Activated naive CD8-positive, alpha-beta T cell treated with anti-CD3 and anti-CD28 coated beads, Interleukin-2, amount 50 U/mL, for 16 hours (primary cell): ENCODE data around the gene PAX3.

Source experiments
- DNase-seq: peaks from one replicate; pipeline ENCODE4 v3.0.0-alpha.2; 2020; ENCODE audit warnings: low read depth, low spot score

Gene PAX3

DNA sequence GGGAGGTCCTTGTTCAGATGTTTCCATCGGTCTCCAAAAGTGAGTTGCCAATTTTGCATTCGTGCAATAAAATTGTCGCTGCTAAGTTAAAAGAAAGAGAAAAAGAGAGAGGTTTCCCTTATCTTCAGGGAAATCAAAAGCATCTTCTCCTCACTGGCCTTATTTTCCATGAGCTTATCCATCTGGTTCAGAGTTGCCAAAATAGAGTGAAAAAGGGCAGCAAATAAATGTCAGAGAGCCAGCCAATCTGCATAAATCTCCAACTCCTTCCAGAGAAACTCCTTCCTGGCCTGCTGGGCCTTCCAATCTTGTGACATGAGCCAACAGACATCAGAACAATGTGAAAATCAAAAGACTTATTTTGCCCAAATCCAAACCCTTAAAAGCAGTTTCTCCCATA is 28.4 kb downstream of the PAX3 start:
- no peak for DNase-seq

GRCh38 chr2:222269132-222269531 is 29.7 kb downstream of the PAX3 start:
- DNase-seq: no peak

- no peak for DNase-seq
Measured at GRCh38 chr2:222268311-222268990, 30.3 kb downstream of the PAX3 start.

DNA sequence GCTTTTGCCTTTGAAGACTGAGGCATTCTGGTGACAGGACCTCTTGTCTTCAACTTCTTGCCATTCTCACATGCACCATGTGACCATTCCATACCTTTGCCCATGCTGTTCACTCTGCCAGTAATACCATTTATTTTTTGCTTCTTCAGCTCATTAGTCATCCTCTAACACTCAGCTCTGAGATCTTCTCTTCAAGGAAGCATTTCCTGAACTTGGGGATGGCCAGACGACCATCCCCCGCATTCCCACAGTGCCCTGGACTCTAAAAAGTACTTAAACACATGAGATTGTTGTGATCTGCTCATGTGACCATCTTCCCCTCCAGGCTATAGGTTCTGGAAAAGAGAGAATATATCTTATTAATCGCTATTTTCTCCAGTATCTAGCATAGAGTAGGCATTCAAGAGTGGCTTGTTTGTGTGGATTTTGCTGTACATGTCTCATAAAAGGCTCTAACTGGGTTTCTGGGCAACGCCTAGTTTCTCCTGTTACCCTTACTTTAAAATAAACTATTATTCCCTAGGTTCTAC is 33.9 kb downstream of the PAX3 start:
- no peak for DNase-seq

DNA sequence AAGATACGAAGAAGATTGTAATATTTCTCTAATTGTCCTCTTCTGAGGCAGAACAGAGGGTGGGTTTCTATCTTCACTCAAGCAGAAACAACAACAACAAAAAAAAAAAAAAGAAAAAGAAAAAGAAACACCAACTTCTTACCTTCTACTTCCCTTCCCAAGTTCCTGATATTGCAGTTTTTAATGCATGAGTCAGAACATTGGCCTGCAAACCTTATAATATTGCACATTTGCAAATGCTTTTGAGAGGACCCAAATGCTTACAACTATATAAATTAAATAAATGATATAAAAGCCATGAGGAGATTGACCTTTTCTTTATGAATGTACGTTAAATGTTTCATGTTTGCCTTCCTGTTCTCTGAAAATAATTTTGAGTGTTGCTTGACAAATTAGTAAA is 37.3 kb downstream of the PAX3 start:
- DNase-seq: no peak

DNA sequence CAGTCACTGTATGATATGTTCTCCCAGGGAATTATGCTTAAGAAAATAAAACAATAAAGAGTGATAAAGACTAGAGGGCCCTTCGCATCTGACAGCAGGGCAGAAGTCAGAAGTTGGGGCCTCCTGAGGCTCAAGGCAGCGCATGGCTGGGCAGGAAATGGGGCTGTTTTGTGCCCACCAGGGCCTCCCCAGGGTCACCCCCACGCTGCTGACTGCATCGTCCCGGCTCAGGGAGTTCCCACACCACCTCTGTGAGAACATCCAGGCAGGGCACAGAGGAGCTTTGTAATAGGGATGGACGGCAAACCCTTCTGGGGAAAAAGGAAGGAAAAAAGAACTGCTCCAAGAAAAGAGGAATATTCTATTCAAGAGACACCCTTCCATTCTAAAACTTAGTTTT is 41.2 kb downstream of the PAX3 start:
- DNase-seq: no peak

- no peak for DNase-seq
Measured at GRCh38 chr2:222256250-222256649, 42.5 kb downstream of the PAX3 start.

GRCh38 chr2:222255090-222255489 is 43.7 kb downstream of the PAX3 start:
- no peak for DNase-seq

DNA sequence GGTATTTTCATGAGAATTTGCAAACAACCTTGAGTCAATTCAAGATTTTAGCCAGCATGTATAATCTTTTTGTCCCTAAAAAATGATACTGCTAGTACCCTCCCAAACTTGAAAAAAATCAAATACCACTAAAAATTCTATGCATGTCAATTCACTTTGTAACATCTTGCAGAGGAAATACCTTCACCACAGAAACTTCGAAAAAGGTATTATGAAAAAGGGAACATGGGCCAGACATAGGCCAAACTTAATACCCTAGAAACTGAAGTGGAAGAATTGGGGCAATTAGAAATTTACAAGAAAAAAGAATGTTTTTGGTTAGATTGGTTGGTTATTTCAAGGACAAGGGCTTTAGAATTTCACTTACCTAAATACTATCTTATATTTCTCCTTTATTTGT is 48.5 kb downstream of the PAX3 start:
- DNase-seq: no peak

- no peak for DNase-seq
Measured at GRCh38 chr2:222249444-222249843, 49.4 kb downstream of the PAX3 start.

DNA sequence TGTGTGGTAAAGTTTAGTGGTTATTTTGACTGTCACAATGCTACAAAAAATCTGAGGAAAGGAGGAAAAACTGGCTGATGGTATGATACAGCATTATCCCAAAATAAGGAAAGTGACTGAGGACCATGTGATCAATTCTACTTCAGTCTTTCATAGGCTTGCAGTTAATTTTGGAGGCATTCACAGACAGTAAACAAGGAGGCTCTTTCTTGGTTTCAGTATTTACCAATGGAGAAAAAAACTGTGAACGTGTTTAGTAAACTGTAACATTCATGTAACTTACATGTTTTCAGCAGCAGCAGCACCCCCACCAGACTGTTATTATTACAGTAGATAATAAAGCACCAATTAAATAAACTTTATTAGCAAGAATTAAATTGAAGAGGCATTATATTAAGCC is 50.0 kb downstream of the PAX3 start:
- DNase-seq: no peak

DNA sequence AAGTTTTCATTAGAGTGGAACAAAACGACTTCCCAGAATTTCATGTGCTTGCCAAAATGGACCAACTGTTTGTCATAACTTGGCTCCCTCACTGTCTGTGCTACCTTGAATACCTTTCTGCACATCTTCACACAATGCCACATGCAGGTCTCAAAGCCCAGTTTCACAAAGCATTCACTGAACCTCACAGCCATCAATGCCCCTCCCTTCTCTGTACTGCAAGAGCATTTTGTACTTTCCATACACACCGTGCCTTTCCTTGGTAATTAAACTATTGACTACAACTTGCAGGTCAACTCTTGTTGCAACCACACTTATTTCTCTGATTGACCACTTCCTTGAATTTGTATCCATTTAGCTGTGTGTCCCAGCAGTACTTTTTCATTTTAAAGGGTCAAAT is 50.5 kb downstream of the PAX3 start:
- DNase-seq: no peak

DNA sequence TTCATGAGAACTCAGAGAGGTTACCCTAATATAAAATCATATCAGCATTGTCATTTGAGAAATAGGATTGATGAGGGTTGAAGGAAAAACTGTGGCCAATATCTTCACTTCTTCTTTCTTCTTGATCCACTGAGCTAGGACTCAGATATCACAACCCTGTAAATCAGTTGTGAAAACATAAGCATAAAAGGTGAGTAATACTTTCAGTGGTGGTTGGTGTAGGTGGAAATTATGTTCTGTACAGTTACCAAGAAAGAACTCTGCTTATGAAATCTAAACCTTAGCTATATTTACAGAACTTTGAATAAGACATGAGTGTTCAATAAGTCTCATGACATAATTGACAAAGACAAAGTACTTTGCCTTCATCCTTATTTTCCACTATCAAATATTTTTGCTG is 56.3 kb downstream of the PAX3 start:
- DNase-seq: no peak

DNA sequence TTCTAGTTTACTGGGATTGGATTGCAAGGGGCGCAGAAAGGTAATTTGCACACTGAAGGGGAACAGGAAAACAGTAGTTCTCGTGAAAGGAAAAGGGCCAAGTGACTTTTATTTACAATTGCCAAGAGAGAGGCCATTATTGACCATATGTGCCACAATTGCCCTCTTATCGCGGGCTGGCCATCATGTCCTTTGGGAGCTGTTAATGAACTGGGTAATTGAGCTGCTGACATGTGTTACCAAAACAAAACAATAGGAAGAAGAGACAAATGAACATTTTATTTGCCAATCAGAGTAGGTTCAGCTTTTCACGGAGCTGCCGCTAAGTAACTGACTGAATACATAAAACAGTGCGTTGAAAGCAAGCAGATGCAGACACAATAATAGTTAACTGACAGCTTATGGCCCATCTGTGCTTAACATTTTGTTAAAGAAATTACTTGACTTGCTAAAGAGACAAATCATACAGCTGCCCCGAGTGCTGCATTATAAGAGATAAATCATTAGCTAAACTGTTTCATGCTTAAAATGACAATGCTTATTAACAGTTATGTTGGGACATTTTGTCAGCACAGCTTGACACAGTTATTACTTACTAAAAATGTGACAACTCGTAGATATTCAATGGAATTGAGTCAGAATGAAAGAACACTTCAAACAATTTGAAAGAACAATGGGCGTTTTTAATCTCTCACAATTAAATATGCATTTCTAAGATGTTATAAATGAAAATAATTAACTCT is 57.5 kb downstream of the PAX3 start:
- DNase-seq: no peak

DNA sequence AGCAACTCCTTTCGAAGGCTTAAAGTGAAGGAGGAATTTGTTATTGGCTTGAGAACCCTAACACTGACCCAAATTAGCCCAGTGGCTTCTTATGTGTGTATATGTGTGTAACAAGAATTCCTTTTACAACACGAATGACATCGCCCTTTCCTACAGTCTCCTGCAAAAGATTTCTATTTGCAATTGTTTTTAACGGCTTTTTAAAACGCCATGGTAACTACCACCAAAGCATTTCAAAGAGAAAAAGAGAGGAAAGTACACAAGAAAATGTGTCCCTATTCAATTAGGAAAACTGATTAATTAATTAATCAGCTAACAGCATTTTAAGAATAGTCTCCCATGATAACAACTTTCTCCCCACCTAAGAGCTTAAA is 58.1 kb downstream of the PAX3 start:
- DNase-seq: no peak

- no peak for DNase-seq
Measured at GRCh38 chr2:222239945-222240675, 58.7 kb downstream of the PAX3 start.

DNA sequence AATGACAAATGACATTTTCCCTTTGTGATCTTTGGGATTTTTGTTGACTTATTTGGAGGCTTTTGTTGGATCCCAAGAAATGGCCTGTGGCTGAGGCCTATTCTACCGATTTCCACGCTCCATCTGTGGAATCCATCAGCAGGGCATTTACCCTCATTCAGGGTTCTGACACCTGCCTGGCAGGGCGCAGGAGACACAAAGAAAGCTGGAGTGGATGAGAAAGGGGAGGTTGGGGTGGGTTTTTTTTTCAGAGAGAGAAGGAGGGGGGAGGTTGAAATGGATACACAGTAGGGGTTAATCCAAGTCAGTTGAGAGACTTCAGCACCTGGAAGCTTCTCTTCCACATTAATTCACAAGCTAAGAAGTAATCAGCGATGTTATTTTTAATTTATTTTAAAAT is 59.7 kb downstream of the PAX3 start:
- no peak for DNase-seq

GRCh38 chr2:222238072-222238471 is 60.7 kb downstream of the PAX3 start:
- no peak for DNase-seq

DNA sequence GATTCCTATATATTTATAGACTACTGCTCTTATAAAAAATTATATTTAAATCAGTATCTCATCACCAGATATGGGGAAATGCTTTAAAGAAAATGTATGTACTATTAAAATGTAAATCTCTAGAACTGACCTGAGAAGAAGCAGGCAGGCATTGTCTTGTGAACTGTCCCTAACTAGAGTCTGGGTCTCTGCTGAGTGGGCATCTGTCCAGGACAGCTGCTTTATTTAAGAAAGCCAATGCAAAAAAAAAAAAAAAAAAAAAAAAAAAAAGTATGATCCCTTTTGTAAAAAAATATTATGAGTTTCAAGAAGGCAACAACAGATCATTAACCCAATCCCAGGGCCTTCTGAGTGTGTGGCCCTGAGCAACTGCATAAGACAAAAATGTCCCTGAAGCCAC is 66.0 kb downstream of the PAX3 start:
- no peak for DNase-seq

DNA sequence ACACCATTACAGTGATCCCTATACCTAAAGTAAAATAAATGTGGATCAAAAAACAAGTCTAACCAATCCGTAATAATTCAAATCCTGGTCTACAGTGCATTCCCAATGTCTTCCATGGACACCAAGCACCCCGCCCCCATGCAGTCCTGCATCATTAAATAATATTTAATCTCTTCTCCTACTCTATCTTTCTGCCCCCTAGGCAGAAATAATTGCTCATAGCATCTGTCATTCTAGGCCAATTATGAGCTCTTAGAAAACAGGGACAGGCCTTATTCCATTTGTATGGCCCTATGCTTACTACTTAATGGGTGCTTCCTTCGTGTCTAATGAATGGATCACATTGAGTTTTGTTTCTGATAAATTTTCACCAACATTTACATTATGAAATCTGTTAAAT is 66.4 kb downstream of the PAX3 start:
- no peak for DNase-seq

- DNase-seq: no peak
Measured at GRCh38 chr2:222228054-222228453, 70.7 kb downstream of the PAX3 start.

GRCh38 chr2:222218786-222219185 is 80.0 kb downstream of the PAX3 start:
- no peak for DNase-seq

DNA sequence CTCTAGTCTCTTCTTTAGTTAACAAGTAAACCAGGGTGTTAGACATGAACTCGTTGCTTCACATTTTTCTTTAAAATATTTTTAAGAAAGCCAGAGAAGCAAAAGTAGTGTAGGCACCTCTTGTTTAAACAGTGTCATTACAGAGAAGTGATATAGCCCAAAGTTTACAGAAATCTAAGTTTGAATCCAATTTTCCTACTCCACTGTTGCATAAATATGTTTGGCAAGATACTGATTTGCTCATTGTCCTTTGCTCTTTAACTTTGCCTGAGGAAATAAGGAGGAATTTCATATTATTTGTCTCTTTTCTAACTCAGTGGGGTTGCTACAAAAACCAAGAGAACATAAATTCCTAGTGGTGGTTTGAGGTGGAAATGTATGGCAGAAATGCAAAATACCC is 81.1 kb downstream of the PAX3 start:
- DNase-seq: no peak
